Neural cell (in vitro differentiated cells): ENCODE data around the gene LSAMP. TPM values are rescaled to one million over a fixed set of nuclear protein-coding genes. Genes with fewer than 3 reads are reported as not detected.

Experiments used
- H2AFZ ChIP-seq: fragments of 200-600, 300-800 bp; sonication (generic), shearing (Covaris generic); 2 replicates; pipeline ENCODE4 v1.6.0; 2014; ENCODE audit warnings: low read depth, mild to moderate bottlenecking, antibody characterized with exemption, low read length, moderate library complexity
- H3F3A ChIP-seq: fragments of 200-600 bp; shearing (Covaris generic); 2 replicates; pipeline ENCODE4 v1.6.1; 2016; ENCODE audit warnings: mild to moderate bottlenecking, moderate library complexity, mixed read lengths, antibody characterized with exemption, low read length; ENCODE audit not compliant: insufficient read depth, poor library complexity, severe bottlenecking
- H3K27ac ChIP-seq: fragments of 200-600, 300-800 bp; sonication (generic), shearing (Covaris generic); 2 replicates; pipeline ENCODE4 v1.5.1; 2014; ENCODE audit warnings: mild to moderate bottlenecking, low read length, moderate library complexity
- H3K27me3 ChIP-seq: fragments of 300-800, 200-600 bp; sonication (generic), shearing (Covaris generic); 2 replicates; pipeline ENCODE4 v1.6.0; 2014; ENCODE audit warnings: mild to moderate bottlenecking, low read depth, low read length, moderate library complexity; ENCODE audit not compliant: insufficient read depth
- H3K36me3 ChIP-seq: fragments of 300-800, 200-600 bp; sonication (generic), shearing (Covaris generic); 2 replicates; pipeline ENCODE4 v1.5.1; 2014; ENCODE audit warnings: mild to moderate bottlenecking, antibody characterized with exemption, low read length, moderate library complexity; ENCODE audit not compliant: insufficient read depth
- H3K4me2 ChIP-seq: fragments of 300-800, 200-600 bp; sonication (generic), shearing (Covaris generic); 2 replicates; pipeline ENCODE4 v1.6.0; 2014; ENCODE audit warnings: mild to moderate bottlenecking, low read length
- H3K4me3 ChIP-seq: fragments of 300-800, 200-600 bp; sonication (generic), shearing (Covaris generic); 2 replicates; pipeline ENCODE4 v1.5.1; 2014; ENCODE audit warnings: mild to moderate bottlenecking, low read length, moderate library complexity
- H3K79me2 ChIP-seq: fragments of 200-600 bp; shearing (Covaris generic); replicated peaks from 2 replicates; pipeline ENCODE4 v1.6.0; 2014; ENCODE audit warnings: mild to moderate bottlenecking, low read length, moderate library complexity; ENCODE audit not compliant: insufficient read depth
- H3K9ac ChIP-seq: fragments of 300-800, 200-600 bp; sonication (generic), shearing (Covaris generic); 2 replicates; pipeline ENCODE4 v1.6.1; 2016; ENCODE audit warnings: mild to moderate bottlenecking, low read length, mixed read lengths
- H3K9me2 ChIP-seq: fragments of 200-600 bp; shearing (Covaris generic); 2 replicates; pipeline ENCODE4 v1.6.1; 2016; ENCODE audit warnings: mild to moderate bottlenecking, low read length, mixed read lengths; ENCODE audit not compliant: insufficient read depth
- H3K9me3 ChIP-seq: fragments of 200-600, 300-800 bp; sonication (generic), shearing (Covaris generic); 2 replicates; pipeline ENCODE4 v1.6.1; 2016; ENCODE audit warnings: mild to moderate bottlenecking, mixed run types, low read length, moderate library complexity, mixed read lengths
- H4K20me1 ChIP-seq: fragments of 200-600 bp; shearing (Covaris generic); 2 replicates; pipeline ENCODE4 v1.6.1; 2016; ENCODE audit warnings: mild to moderate bottlenecking, mixed run types; ENCODE audit not compliant: insufficient read depth
- CTCF ChIP-seq: fragments of 450-650 bp; IDR thresholded peaks from 2 replicates; pipeline ENCODE4 v1.5.1; 2014; ENCODE audit warnings: antibody characterized with exemption, mild to moderate bottlenecking, moderate library complexity; ENCODE audit not compliant: poor library complexity, severe bottlenecking
- EP300 ChIP-seq: fragments of 450-650 bp; conservative IDR thresholded peaks from 2 replicates; pipeline ENCODE4 v1.6.1; 2014; ENCODE audit warnings: antibody characterized with exemption, mild to moderate bottlenecking, moderate library complexity; ENCODE audit not compliant: poor library complexity, severe bottlenecking
- EZH2 ChIP-seq: fragments of 200-600, 300-800 bp; shearing (Covaris generic), sonication (generic); IDR thresholded peaks from 2 replicates; pipeline ENCODE4 v1.6.1; 2014; ENCODE audit warnings: antibody characterized with exemption, low read length, borderline replicate concordance, mild to moderate bottlenecking; ENCODE audit not compliant: insufficient read depth, poor library complexity, severe bottlenecking
- MXI1 ChIP-seq: fragments of 450-650 bp; conservative IDR thresholded peaks from 2 replicates; pipeline ENCODE4 v1.6.1; 2014; ENCODE audit warnings: antibody characterized with exemption, mild to moderate bottlenecking; ENCODE audit not compliant: poor library complexity, severe bottlenecking
- POLR2AphosphoS5 ChIP-seq: IDR thresholded peaks from 2 replicates; pipeline ENCODE4 v1.6.1; 2012
- RAD21 ChIP-seq: fragments of 450-650 bp; conservative IDR thresholded peaks from 2 replicates; pipeline ENCODE4 v1.6.1; 2014; ENCODE audit warnings: antibody characterized with exemption, mild to moderate bottlenecking, moderate library complexity
- SMC3 ChIP-seq: fragments of 450-650 bp; conservative IDR thresholded peaks from 2 replicates; pipeline ENCODE4 v1.6.1; 2014; ENCODE audit warnings: antibody characterized with exemption, mild to moderate bottlenecking, moderate library complexity; ENCODE audit not compliant: poor library complexity
- TAF1 ChIP-seq: IDR thresholded peaks from 2 replicates; pipeline ENCODE4 v1.6.1; 2012; ENCODE audit warnings: low read depth
- polyA plus RNA-seq: library from polyadenylated mRNA; depleted of rRNA; stranded (reverse); fragments of >200 nt; gene quantifications from 2 replicates; pipeline ENCODE4 v1.2.3, GENCODE V29; 2014
- TF ChIP-seq, protein P1 (sequence below): IDR thresholded peaks from 2 replicates; pipeline ENCODE4 v1.6.1; 2012; ENCODE audit warnings: borderline replicate concordance

LSAMP gene
- polyA plus RNA-seq, 1 donor from 2014 or later, result 93.6 TPM

GRCh38 chr3:116200956-116201690, 244.2 kb downstream of the LSAMP start:
- Histone ChIP-seq H2AFZ (no peak overlapping the region), H3F3A (no peaks in the 10 kb centered on the region), H3K36me3 (no peaks in the 10 kb centered on the region), H3K4me3 (no peak overlapping the region), H4K20me1 (no peaks in the 10 kb centered on the region), H3K4me2 (no peak overlapping the region), H3K79me2 (no peaks in the 10 kb centered on the region), H3K9ac (no peak overlapping the region), H3K27me3 (no peaks in the 10 kb centered on the region), H3K9me2 (no peaks in the 10 kb centered on the region), H3K9me3 (no peaks in the 10 kb centered on the region), H3K27ac (no peak overlapping the region)
- no peak for TF ChIP-seq MXI1
- TF ChIP-seq TAF1, result no peak
- TF ChIP-seq SMC3, result no peak
- no peak for TF ChIP-seq RAD21
- no peak for TF ChIP-seq EZH2
- TF ChIP-seq CTCF, result no peak
- TF ChIP-seq, protein P1, sequence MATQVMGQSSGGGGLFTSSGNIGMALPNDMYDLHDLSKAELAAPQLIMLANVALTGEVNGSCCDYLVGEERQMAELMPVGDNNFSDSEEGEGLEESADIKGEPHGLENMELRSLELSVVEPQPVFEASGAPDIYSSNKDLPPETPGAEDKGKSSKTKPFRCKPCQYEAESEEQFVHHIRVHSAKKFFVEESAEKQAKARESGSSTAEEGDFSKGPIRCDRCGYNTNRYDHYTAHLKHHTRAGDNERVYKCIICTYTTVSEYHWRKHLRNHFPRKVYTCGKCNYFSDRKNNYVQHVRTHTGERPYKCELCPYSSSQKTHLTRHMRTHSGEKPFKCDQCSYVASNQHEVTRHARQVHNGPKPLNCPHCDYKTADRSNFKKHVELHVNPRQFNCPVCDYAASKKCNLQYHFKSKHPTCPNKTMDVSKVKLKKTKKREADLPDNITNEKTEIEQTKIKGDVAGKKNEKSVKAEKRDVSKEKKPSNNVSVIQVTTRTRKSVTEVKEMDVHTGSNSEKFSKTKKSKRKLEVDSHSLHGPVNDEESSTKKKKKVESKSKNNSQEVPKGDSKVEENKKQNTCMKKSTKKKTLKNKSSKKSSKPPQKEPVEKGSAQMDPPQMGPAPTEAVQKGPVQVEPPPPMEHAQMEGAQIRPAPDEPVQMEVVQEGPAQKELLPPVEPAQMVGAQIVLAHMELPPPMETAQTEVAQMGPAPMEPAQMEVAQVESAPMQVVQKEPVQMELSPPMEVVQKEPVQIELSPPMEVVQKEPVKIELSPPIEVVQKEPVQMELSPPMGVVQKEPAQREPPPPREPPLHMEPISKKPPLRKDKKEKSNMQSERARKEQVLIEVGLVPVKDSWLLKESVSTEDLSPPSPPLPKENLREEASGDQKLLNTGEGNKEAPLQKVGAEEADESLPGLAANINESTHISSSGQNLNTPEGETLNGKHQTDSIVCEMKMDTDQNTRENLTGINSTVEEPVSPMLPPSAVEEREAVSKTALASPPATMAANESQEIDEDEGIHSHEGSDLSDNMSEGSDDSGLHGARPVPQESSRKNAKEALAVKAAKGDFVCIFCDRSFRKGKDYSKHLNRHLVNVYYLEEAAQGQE, result no peak
- no peak for TF ChIP-seq EP300
- no peak for TF ChIP-seq POLR2AphosphoS5

GRCh38 chr3:116199063-116199462, 246.2 kb downstream of the LSAMP start:
- Histone ChIP-seq H3K4me2 (no peak overlapping the region), H3K9ac (no peak overlapping the region), H3F3A (no peaks in the 10 kb centered on the region), H3K36me3 (no peaks in the 10 kb centered on the region), H2AFZ (no peak overlapping the region), H3K27me3 (no peaks in the 10 kb centered on the region), H4K20me1 (no peaks in the 10 kb centered on the region), H3K9me3 (no peaks in the 10 kb centered on the region), H3K4me3 (no peak overlapping the region), H3K79me2 (no peaks in the 10 kb centered on the region), H3K9me2 (no peaks in the 10 kb centered on the region), H3K27ac (no peak overlapping the region)
- TF ChIP-seq RAD21 (no peak), SMC3 (no peak), EZH2 (no peak), CTCF (no peak), POLR2AphosphoS5 (no peak)
- TF ChIP-seq, protein P1, result no peak
